ENCODE measurements around the gene PDCD4. TPM values are rescaled to one million over a fixed set of nuclear protein-coding genes. Genes with fewer than 3 reads are reported as not detected.

Gene PDCD4
- total RNA-seq, 1 experiment from 2014 or later, result 63.0 TPM

GRCh38 chr10:110931769-110932381 is 60.1 kb downstream of the PDCD4 start:
- H3K9me2 ChIP-seq (ENCODE audit: insufficient read depth), result no peaks in the 10 kb centered on the region
- ChIA-PET CTCF (no interaction called here), POLR2A (no interaction called here), RAD21 (ENCODE audit: low non-redundant PET in 1 of 2, low total read pairs in 2 of 2, uncharacterized antibody in 2 of 2, unreplicated experiment in 2 of 2) (no interaction called here)
- peaks cover 8% of the 10 kb centered on the region for H4K20me1 ChIP-seq (ENCODE audit: insufficient read depth)
- no peaks in the 10 kb centered on the region for H3K9me3 ChIP-seq (ENCODE audit: control insufficient read depth in 1 of 2, insufficient read depth in 1 of 2, low read depth in 1 of 2, low read length in 2 of 2)
- no peaks in the 10 kb centered on the region for H3K27me3 ChIP-seq (ENCODE audit: insufficient read depth, low read length)
- H3K4me1 ChIP-seq (ENCODE audit: control insufficient read depth in 1 of 2, insufficient read depth in 2 of 2, low read length in 2 of 2), result peaks cover 6 to 13% of the 10 kb centered on the region in 2 experiments
- no peak overlapping the region; the same call in 1 of the 2 replicates for H3K4me2 ChIP-seq (ENCODE audit: low read length)
- H2AFZ ChIP-seq (ENCODE audit: low read depth, low read length, poor library complexity, severe bottlenecking), result no peak overlapping the region
- DNase-seq (ENCODE audit: low read depth, low spot score), result no peak
- H3K36me3 ChIP-seq (ENCODE audit: control insufficient read depth in 1 of 2, insufficient read depth in 2 of 2, low read length in 2 of 2), result no peaks in the 10 kb centered on the region
- no peak for ATAC-seq
- H3K9ac ChIP-seq (ENCODE audit: low read length), result no peak overlapping the region
- H3K79me2 ChIP-seq (ENCODE audit: insufficient read depth, low read length), result peaks cover 94% of the 10 kb centered on the region
- no peak overlapping the region for H3K27ac ChIP-seq (ENCODE audit: low read depth, low read length)
- intact Hi-C loops (cut with micrococcal nuclease), result no loop called here
- H3K4me3 ChIP-seq (replicated peaks in 1 of 2; ENCODE audit: low read depth in 1 of 2, low read length in 2 of 2), result no peak overlapping the region
- no peak for TF ChIP-seq CBX3 (IDR thresholded peaks at IDR 0.05; ENCODE audit: low read depth)
- no peak for TF ChIP-seq FOSL1 (IDR thresholded peaks at IDR 0.05; ENCODE audit: low read depth)
- TF ChIP-seq ZNF274 (IDR thresholded peaks at IDR 0.05; ENCODE audit: low read depth, low read length), result no peak
- no peak for TF ChIP-seq JUND (IDR thresholded peaks at IDR 0.05)
- no peak for TF ChIP-seq RAD21 (IDR thresholded peaks at IDR 0.05; ENCODE audit: low read depth)
- no peak for TF ChIP-seq ZFX (IDR thresholded peaks at IDR 0.05)
- TF ChIP-seq SP1 (IDR thresholded peaks at IDR 0.05; ENCODE audit: low read depth), result no peak
- TF ChIP-seq ZBTB33 (IDR thresholded peaks at IDR 0.05; ENCODE audit: extremely low read depth, insufficient replicate concordance, low read length), result no peak
- TF ChIP-seq ATF3 (IDR thresholded peaks at IDR 0.05), result no peak
- TF ChIP-seq POLR2A (IDR thresholded peaks at IDR 0.05; ENCODE audit: borderline replicate concordance, extremely low read depth, insufficient read depth, insufficient read length), result no peak
- no peak for TF ChIP-seq EGR1 (IDR thresholded peaks at IDR 0.05; ENCODE audit: low read depth)
- TF ChIP-seq EZH2phosphoT487 (IDR thresholded peaks at IDR 0.05; ENCODE audit: borderline replicate concordance), result no peak
- no peak for TF ChIP-seq EZH2 (IDR thresholded peaks at IDR 0.05)
- no peak for TF ChIP-seq YY1 (IDR thresholded peaks at IDR 0.05; ENCODE audit: extremely low read depth, insufficient replicate concordance, low read depth, low read length)
- no peak for TF ChIP-seq ELF1 (IDR thresholded peaks at IDR 0.05; ENCODE audit: borderline replicate concordance, low read depth)
- no peak for TF ChIP-seq POLR2AphosphoS5 (IDR thresholded peaks at IDR 0.05; ENCODE audit: low read depth, low read length)
- no peak for TF ChIP-seq TCF7L2 (IDR thresholded peaks at IDR 0.05; ENCODE audit: borderline replicate concordance, extremely low read depth, insufficient read depth, insufficient read length)
- TF ChIP-seq REST (IDR thresholded peaks at IDR 0.05; ENCODE audit: low read depth), result no peak
- no peak for TF ChIP-seq SIN3A (IDR thresholded peaks at IDR 0.05; ENCODE audit: low read depth)
- TF ChIP-seq SRF (IDR thresholded peaks at IDR 0.05; ENCODE audit: low read depth), result no peak
- BruUV-seq (replicated peaks), result no TSS peak

Measured in HCT116 (cell line).